A549 treated with Mapracorat at 1 μM for 4 hours (cell line): Measurements from ENCODE around the gene OR4C46. TPM values are rescaled to one million over a fixed set of nuclear protein-coding genes. Genes with fewer than 3 reads are reported as not detected.

ENCODE experiments used
- total RNA-seq: library from RNA; stranded (reverse); fragments of 200-300 nt; extraction: Qiagen RNA extraction; gene quantifications from 5 replicates; pipeline ENCODE4 v1.2.3, GENCODE V29; 2022

OR4C46 gene
- not detected in 5 replicates for total RNA-seq

DNA sequence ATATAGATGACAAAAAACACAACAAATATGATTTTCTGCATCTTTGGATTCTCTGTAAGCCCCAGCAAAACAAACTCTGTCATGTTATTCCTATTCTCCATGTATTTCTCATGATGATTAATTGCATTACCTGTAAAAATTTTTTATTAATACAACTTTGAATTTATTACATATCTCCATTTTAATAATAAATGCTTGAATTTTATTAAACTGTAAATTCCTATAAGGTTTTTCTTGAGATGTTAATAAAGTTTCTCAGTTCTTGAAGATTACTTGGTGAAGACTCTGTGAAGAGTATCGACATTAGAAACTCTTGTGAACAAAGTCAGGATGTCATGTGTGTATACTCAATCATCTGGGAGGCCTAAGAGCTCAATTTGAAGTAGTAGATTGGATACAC lies at the start of gene OR4C46:
Gene OR4C46 (minus strand): TSS at position 101 of the 400 bp plus-strand sequence. CDS start 0 bp downstream, at position 101.

Other genes with a start within 250 kb of the OR4C46 start
- not detected in 5 replicates for gene OR4A5, start 102.8 kb upstream of the OR4C46 start, total RNA-seq